ENCODE data around the gene C16orf78. TPM values are rescaled to one million over a fixed set of nuclear protein-coding genes. Genes with fewer than 3 reads are reported as not detected.

C16orf78 gene
- polyA plus RNA-seq, 1 donor (not counting 4 experiments of a cell fraction or from before 2014, with no cell fraction given) = not detected

DNA sequence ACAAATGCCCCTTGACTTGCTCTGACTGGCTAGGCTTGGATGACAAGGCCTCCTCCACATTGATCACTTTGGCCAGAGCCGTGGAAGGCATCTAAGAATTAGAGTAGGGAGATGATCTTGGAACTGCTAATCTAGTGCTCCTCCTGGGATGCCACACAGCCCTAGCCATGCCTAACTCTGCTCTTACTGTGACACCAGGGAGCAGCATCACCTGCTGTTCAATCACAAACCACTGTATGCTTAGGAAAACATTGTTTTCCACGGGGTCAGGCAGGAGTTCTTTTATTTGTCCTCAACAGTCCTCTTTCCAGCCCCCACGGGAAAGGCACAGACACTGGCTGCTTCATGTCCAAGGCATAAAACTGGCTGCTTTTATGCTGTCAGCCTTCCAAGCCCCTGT, 46.3 kb downstream of the C16orf78 start:
- dilution Hi-C loops (cut with MboI; ENCODE audit: extremely low pct_ligation_motif_present, low sequenced_read_pairs) = no loop called here

DNA sequence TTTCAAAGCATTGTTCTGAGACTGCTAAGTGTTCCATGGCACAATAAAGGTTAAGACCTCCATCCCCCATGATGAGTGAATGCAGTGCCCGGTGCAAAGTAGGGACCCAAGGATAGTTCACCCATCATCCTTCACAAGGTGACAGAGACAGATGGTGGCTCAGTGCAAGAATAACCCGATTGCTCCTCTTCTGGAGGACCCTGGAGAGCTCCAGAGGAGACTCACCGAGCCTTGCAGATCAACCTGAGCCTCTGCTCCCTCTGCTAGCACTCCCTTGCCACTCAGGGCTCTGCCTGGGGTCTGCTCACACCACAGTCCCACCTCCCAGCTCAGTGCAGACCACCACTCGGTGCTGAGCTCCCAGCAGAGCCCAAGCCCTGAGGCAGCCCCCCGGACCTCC, 49.3 kb downstream of the C16orf78 start:
- FAIRE-seq = no peak

More for the DNA sequence above, 46.3 kb downstream of the C16orf78 start:
- H2AFZ ChIP-seq (ENCODE audit: control insufficient read depth, low read length) = no peak overlapping the region
- no peak for TF ChIP-seq EZH2 (IDR thresholded peaks at IDR 0.05; ENCODE audit: low read length)
- TF ChIP-seq, protein P1, sequence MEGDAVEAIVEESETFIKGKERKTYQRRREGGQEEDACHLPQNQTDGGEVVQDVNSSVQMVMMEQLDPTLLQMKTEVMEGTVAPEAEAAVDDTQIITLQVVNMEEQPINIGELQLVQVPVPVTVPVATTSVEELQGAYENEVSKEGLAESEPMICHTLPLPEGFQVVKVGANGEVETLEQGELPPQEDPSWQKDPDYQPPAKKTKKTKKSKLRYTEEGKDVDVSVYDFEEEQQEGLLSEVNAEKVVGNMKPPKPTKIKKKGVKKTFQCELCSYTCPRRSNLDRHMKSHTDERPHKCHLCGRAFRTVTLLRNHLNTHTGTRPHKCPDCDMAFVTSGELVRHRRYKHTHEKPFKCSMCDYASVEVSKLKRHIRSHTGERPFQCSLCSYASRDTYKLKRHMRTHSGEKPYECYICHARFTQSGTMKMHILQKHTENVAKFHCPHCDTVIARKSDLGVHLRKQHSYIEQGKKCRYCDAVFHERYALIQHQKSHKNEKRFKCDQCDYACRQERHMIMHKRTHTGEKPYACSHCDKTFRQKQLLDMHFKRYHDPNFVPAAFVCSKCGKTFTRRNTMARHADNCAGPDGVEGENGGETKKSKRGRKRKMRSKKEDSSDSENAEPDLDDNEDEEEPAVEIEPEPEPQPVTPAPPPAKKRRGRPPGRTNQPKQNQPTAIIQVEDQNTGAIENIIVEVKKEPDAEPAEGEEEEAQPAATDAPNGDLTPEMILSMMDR (optimal IDR thresholded peaks at IDR 0.05 in 1 of 3, IDR thresholded peaks at IDR 0.05 in 1 of 3, conservative IDR thresholded peaks at IDR 0.05 in 1 of 3; ENCODE audit: extremely low read depth in 1 of 3, insufficient read depth in 2 of 3, low read length in 3 of 3) = no peak
- H4K20me1 ChIP-seq (ENCODE audit: control insufficient read depth, extremely low read depth, insufficient read depth, low read length) = no peaks in the 10 kb centered on the region
- no peaks in the 10 kb centered on the region for H3K9me1 ChIP-seq (ENCODE audit: control insufficient read depth, extremely low read depth, insufficient read depth, low read length)
- FAIRE-seq (no peak), DNase-seq (ENCODE audit: low read depth, low spot score) (no peak)
- no peak overlapping the region for H3K4me3 ChIP-seq (ENCODE audit: control insufficient read depth in 2 of 3, extremely low read depth in 1 of 3, insufficient read depth in 2 of 3, low read depth in 1 of 3, low read length in 3 of 3)
- no peaks in the 10 kb centered on the region for H3K4me1 ChIP-seq (ENCODE audit: control insufficient read depth, extremely low read depth, insufficient read depth, low read length)
- H3K79me2 ChIP-seq (ENCODE audit: control insufficient read depth, insufficient read depth, low read length) = no peaks in the 10 kb centered on the region
- no peak overlapping the region for H3K4me2 ChIP-seq (ENCODE audit: control insufficient read depth, extremely low read depth, insufficient read depth, low read depth, low read length)
- H3K9ac ChIP-seq (ENCODE audit: control insufficient read depth, extremely low read depth, insufficient read depth, low read length) = no peak overlapping the region
- no peaks in the 10 kb centered on the region for H3K36me3 ChIP-seq (ENCODE audit: control insufficient read depth in 2 of 2, extremely low read depth in 1 of 2, insufficient read depth in 2 of 2, low read length in 2 of 2)
- no peaks in the 10 kb centered on the region for H3K27me3 ChIP-seq (ENCODE audit: control insufficient read depth, extremely low read depth, insufficient read depth, low read length)
- no peaks in the 10 kb centered on the region for H3K9me3 ChIP-seq (ENCODE audit: control insufficient read depth, low read depth, low read length)
- no peak overlapping the region for H3K27ac ChIP-seq (ENCODE audit: control insufficient read depth, insufficient read depth, low read length)

More for the DNA sequence above, 49.3 kb downstream of the C16orf78 start:
- TF ChIP-seq, protein P1 (optimal IDR thresholded peaks at IDR 0.05 in 1 of 3, IDR thresholded peaks at IDR 0.05 in 1 of 3, conservative IDR thresholded peaks at IDR 0.05 in 1 of 3; ENCODE audit: extremely low read depth in 1 of 3, insufficient read depth in 2 of 3, low read length in 3 of 3) = no peak
- no peak for TF ChIP-seq EZH2 (IDR thresholded peaks at IDR 0.05; ENCODE audit: low read length)
- no peaks in the 10 kb centered on the region for H3K27me3 ChIP-seq (ENCODE audit: control insufficient read depth, extremely low read depth, insufficient read depth, low read length)
- H2AFZ ChIP-seq (ENCODE audit: control insufficient read depth, low read length) = no peak overlapping the region
- H3K4me1 ChIP-seq (ENCODE audit: control insufficient read depth, extremely low read depth, insufficient read depth, low read length) = no peaks in the 10 kb centered on the region
- no peak overlapping the region for H3K9ac ChIP-seq (ENCODE audit: control insufficient read depth, extremely low read depth, insufficient read depth, low read length)
- dilution Hi-C loops (cut with MboI; ENCODE audit: extremely low pct_ligation_motif_present, low sequenced_read_pairs) = no loop called here
- H3K79me2 ChIP-seq (ENCODE audit: control insufficient read depth, insufficient read depth, low read length) = no peaks in the 10 kb centered on the region
- no peaks in the 10 kb centered on the region for H3K9me3 ChIP-seq (ENCODE audit: control insufficient read depth, low read depth, low read length)
- H3K4me3 ChIP-seq (ENCODE audit: control insufficient read depth in 2 of 3, extremely low read depth in 1 of 3, insufficient read depth in 2 of 3, low read depth in 1 of 3, low read length in 3 of 3) = no peak overlapping the region
- no peaks in the 10 kb centered on the region for H4K20me1 ChIP-seq (ENCODE audit: control insufficient read depth, extremely low read depth, insufficient read depth, low read length)
- H3K36me3 ChIP-seq (ENCODE audit: control insufficient read depth in 2 of 2, extremely low read depth in 1 of 2, insufficient read depth in 2 of 2, low read length in 2 of 2) = no peaks in the 10 kb centered on the region
- no peak for DNase-seq (ENCODE audit: low read depth, low spot score)
- no peaks in the 10 kb centered on the region for H3K9me1 ChIP-seq (ENCODE audit: control insufficient read depth, extremely low read depth, insufficient read depth, low read length)
- H3K4me2 ChIP-seq (ENCODE audit: control insufficient read depth, extremely low read depth, insufficient read depth, low read depth, low read length) = no peak overlapping the region
- H3K27ac ChIP-seq (ENCODE audit: control insufficient read depth, insufficient read depth, low read length) = no peak overlapping the region

Data from keratinocyte (primary cell).